NCI-H748 treated with DMSO at 0.1 percent for 48 hours (cell line): ENCODE data around the gene HCN1.

Source experiments
- DNase-seq: peaks from one replicate; lab custom pipeline; 2025; lab: John Stamatoyannopoulos, UW

HCN1 gene

GRCh38 chr5:45288746-45289145 lies 407.4 kb downstream of the HCN1 start:
- no peak for DNase-seq

GRCh38 chr5:45284436-45284835 lies 411.7 kb downstream of the HCN1 start:
- no peak for DNase-seq

DNA sequence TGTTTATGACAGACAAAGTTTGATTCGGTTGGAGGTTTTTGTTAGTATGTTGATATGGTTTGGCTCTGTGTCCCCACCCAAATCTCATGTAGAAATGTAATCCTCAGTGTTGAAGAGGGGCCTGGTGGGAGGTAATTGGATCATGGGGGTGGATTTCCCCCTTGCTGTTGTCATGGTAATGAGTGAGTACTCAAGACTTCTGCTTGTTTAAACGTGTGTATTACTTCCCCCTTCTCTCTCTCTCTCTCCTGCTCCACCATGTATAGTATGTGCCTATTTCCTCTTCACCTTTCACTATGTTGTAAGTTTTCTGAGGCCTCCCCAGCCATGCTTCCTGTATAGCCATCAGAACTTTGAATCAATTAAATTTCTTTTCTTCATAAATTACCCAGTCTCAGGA lies 415.1 kb downstream of the HCN1 start:
- no peak for DNase-seq

DNA sequence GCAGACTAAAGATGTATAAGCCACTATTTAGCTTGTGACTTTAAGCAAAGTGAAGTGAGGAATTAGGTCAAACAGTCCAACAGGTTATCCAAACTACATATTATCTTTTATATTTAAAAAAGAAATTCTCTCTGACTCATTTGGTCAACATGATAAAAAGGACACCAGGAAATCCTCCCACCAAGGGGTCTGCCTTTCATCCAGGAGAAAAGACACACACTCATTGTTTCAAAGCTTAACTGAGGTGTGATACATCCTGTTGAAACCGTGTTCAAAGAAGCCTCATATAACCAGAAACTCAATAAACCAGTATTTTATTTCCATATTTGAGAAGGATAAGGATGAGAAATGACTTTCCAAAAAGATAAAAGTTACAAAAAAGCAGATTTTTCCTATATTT lies 417.1 kb downstream of the HCN1 start:
- no peak for DNase-seq

DNA sequence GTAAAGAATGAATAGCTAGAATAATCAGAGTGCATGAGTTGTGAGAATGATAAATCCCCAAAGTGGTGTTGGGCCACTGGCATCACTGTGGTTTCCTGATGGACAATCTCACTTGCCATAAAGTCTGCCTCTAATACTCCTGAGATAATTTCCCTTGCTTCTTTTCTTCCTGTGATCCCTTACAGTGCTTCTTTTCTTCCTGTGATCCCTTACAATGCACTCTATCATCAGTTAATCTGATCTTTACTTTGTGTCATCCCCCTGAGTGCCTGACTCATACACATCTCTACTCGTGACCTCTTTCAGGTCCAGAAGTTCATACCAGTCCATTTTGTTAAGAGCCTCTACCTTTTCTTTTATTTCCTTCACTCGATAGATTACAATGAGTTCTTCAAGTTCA lies 418.3 kb downstream of the HCN1 start:
- no peak for DNase-seq

DNA sequence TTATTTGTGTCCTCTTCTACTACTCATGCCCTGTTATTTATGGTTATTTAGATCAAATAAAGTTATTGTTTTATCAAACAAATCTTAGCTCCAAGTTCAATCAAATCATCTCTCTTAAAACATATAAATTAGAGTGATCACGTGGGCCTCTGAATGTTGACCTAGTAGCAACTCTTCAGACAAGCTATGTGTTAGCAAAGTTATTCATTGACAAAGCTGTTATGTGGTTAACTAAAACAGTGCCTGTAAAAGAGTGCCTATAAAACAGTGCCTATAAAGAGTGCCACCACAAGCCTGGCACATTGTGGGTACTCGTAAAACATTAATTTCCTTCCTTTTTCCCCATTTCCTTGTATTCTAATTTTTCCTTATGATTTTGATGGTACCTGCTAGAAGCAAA lies 421.9 kb downstream of the HCN1 start:
- no peak for DNase-seq

DNA sequence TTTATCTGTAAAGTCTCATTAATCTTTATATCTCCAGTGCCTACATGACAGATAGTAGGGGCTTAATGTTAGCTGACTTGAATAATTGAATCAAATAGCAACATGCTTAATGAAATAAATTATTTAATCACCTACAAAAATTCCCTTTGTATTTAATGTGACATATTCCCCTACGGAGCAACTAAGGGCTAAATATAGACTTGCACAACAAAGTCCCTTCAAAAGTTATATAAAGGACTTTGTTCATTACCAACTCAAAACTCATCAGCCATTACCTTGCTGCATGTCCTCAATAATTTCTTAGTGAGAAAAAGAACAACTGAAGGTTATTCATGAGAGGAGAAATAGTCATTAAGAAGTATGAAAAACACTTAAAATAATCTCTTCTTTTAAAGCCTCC lies 424.6 kb downstream of the HCN1 start:
- no peak for DNase-seq

DNA sequence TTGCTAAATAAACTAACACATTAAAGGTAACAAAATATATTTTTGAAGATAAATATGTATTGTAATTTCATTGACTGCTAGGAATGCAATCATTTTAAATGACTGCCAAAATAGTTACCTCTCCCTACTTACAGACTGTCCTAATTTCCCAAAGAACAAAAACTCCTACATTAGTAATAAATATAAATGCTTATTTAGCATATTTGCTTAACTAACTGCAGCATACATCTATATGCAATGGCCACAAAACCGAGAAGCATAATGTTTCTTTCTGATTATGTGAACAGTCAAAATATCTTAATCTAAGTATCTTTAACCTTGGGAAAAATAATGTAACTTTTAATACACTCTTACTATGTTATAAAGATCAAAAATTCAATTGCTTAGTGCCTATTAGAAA lies 431.7 kb downstream of the HCN1 start:
- no peak for DNase-seq

GRCh38 chr5:45262061-45262590 lies 434.1 kb downstream of the HCN1 start:
- no peak for DNase-seq

GRCh38 chr5:45261125-45261524 lies 435.1 kb downstream of the HCN1 start:
- no peak for DNase-seq

- no peak for DNase-seq
Observed at GRCh38 chr5:45260292-45260691, 435.9 kb downstream of the HCN1 start.

GRCh38 chr5:45252978-45253377 lies 443.2 kb downstream of the HCN1 start:
- DNase-seq = no peak

DNA sequence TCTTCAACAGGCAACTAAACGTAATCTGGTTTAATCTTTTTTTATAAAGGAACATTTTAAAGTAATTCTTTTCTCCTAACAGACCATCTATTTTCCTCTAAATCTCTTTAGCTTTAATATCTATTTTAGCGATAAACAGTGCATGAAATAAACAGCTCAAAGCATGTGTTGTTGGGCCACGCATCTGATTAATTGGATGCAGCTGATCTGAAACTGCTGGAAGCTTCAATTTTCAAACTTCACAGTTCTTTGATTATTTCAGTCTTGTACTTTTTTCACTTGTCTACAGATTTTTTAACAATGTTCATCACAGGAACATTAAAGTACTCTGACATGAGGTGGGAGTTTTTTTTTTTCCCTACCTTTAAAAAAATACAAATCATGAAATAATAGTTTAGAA lies 443.6 kb downstream of the HCN1 start:
- no peak for DNase-seq

DNA sequence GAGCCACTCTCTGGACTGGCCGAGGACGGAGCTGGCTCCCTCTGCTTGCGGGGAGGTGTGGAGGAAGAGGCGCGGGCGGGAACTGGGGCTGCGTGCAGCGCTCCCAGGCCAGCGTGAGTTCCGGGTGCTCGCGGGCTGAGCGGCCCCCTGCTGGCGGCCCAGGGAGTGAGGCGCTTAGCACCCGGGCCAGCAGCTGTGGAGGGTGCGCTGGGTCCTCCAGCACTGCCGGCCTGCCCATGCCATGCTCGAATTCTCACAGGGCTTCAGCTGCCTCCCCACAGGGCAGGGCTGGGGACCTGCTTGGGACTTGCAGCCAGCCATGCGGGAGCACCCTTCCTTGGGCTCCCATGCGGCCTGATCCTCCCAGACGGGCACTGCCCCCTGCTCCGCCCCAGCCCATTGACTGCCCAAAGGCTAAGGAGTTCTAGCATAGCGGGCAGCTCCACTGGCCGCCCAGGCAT lies 470.6 kb downstream of the HCN1 start:
- DNase-seq = no peak

DNA sequence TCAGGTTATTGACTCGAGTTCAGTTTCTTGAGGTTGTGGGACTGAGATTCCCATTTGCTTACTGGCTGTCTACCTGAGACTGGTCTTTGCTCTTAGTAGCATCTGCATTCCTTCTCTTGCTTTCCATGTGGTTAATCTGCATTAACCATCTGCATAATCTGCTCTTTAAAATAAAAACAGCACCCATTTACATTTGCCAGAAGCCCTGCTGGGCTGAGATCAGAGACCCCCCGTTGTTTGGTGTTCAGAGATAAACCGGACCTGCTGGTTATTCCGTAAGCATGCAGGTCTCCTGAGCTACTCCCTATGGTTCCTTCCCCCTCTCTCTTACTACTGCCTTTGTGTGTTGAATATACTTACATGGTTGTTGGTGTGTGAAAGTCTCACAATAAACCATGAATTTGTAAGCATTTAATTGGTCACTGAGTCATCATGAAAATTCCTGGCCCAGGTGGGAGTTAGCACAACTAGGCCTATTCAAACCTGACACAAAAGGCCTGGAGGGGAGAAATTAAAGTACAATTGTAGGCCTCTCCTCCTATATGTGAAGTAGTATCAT lies 490.7 kb downstream of the HCN1 start:
- DNase-seq = no peak
